Measurements from ENCODE around the gene ADAD2.

Gene ADAD2

GRCh38 chr16:84191466-84191865 lies 509 bp downstream of the ADAD2 start:
- Histone ChIP-seq H3K27me3 (ENCODE audit: control insufficient read depth, insufficient read depth, low read length) (peaks cover 10% of the 10 kb centered on the region), H3K9ac (ENCODE audit: low read length) (no peak overlapping the region), H3K9me3 (ENCODE audit: control insufficient read depth, low read length) (no peaks in the 10 kb centered on the region), H3K4me3 (ENCODE audit: low read length) (no peak overlapping the region), H3K4me1 (ENCODE audit: control insufficient read depth, insufficient read depth, low read length) (no peaks in the 10 kb centered on the region), H3K36me3 (ENCODE audit: control insufficient read depth, insufficient read depth, low read length) (no peaks in the 10 kb centered on the region)

- no peak overlapping the region for H3K4me3 ChIP-seq (ENCODE audit: low read length)
- H3K27me3 ChIP-seq (ENCODE audit: control insufficient read depth, insufficient read depth, low read length): peaks cover 10% of the 10 kb centered on the region
- H3K4me1 ChIP-seq (ENCODE audit: control insufficient read depth, insufficient read depth, low read length): no peaks in the 10 kb centered on the region
- H3K9me3 ChIP-seq (ENCODE audit: control insufficient read depth, low read length): no peaks in the 10 kb centered on the region
- no peaks in the 10 kb centered on the region for H3K36me3 ChIP-seq (ENCODE audit: control insufficient read depth, insufficient read depth, low read length)
- H3K9ac ChIP-seq (ENCODE audit: low read length): no peak overlapping the region
These were observed 2.5 kb downstream of the ADAD2 start for GRCh38 chr16:84193480-84193879.

- H3K27me3 ChIP-seq (ENCODE audit: control insufficient read depth, insufficient read depth, low read length): peaks cover 10% of the 10 kb centered on the region
- H3K4me3 ChIP-seq (ENCODE audit: low read length): no peak overlapping the region
- H3K4me1 ChIP-seq (ENCODE audit: control insufficient read depth, insufficient read depth, low read length): no peaks in the 10 kb centered on the region
- no peak overlapping the region for H3K9ac ChIP-seq (ENCODE audit: low read length)
- no peaks in the 10 kb centered on the region for H3K9me3 ChIP-seq (ENCODE audit: control insufficient read depth, low read length)
- H3K36me3 ChIP-seq (ENCODE audit: control insufficient read depth, insufficient read depth, low read length): no peaks in the 10 kb centered on the region
These were observed 3.1 kb downstream of the ADAD2 start for GRCh38 chr16:84194018-84194417.

GRCh38 chr16:84194470-84195200 lies 3.7 kb downstream of the ADAD2 start:
- H3K27me3 ChIP-seq (ENCODE audit: control insufficient read depth, insufficient read depth, low read length): peaks cover 10% of the 10 kb centered on the region
- no peaks in the 10 kb centered on the region for H3K9me3 ChIP-seq (ENCODE audit: control insufficient read depth, low read length)
- no peaks in the 10 kb centered on the region for H3K4me1 ChIP-seq (ENCODE audit: control insufficient read depth, insufficient read depth, low read length)
- H3K4me3 ChIP-seq (ENCODE audit: low read length): no peak overlapping the region
- no peak overlapping the region for H3K9ac ChIP-seq (ENCODE audit: low read length)
- no peaks in the 10 kb centered on the region for H3K36me3 ChIP-seq (ENCODE audit: control insufficient read depth, insufficient read depth, low read length)

GRCh38 chr16:84195201-84196093 lies 4.5 kb downstream of the ADAD2 start:
- peaks cover 12% of the 10 kb centered on the region for H3K27me3 ChIP-seq (ENCODE audit: control insufficient read depth, insufficient read depth, low read length)
- H3K9ac ChIP-seq (ENCODE audit: low read length): no peak overlapping the region
- H3K9me3 ChIP-seq (ENCODE audit: control insufficient read depth, low read length): no peaks in the 10 kb centered on the region
- H3K4me1 ChIP-seq (ENCODE audit: control insufficient read depth, insufficient read depth, low read length): no peaks in the 10 kb centered on the region
- H3K36me3 ChIP-seq (ENCODE audit: control insufficient read depth, insufficient read depth, low read length): no peaks in the 10 kb centered on the region
- no peak overlapping the region for H3K4me3 ChIP-seq (ENCODE audit: low read length)

- no peaks in the 10 kb centered on the region for H3K4me1 ChIP-seq (ENCODE audit: control insufficient read depth, insufficient read depth, low read length)
- no peaks in the 10 kb centered on the region for H3K9me3 ChIP-seq (ENCODE audit: control insufficient read depth, low read length)
- H3K27me3 ChIP-seq (ENCODE audit: control insufficient read depth, insufficient read depth, low read length): peaks cover 12% of the 10 kb centered on the region
- H3K36me3 ChIP-seq (ENCODE audit: control insufficient read depth, insufficient read depth, low read length): no peaks in the 10 kb centered on the region
- H3K9ac ChIP-seq (ENCODE audit: low read length): no peak overlapping the region
- no peak overlapping the region for H3K4me3 ChIP-seq (ENCODE audit: low read length)
These were observed 5.1 kb downstream of the ADAD2 start for GRCh38 chr16:84196101-84196500.

- Histone ChIP-seq H3K4me3 (ENCODE audit: low read length) (no peak overlapping the region), H3K4me1 (ENCODE audit: control insufficient read depth, insufficient read depth, low read length) (no peaks in the 10 kb centered on the region), H3K9me3 (ENCODE audit: control insufficient read depth, low read length) (no peaks in the 10 kb centered on the region), H3K36me3 (ENCODE audit: control insufficient read depth, insufficient read depth, low read length) (no peaks in the 10 kb centered on the region), H3K9ac (ENCODE audit: low read length) (no peak overlapping the region), H3K27me3 (ENCODE audit: control insufficient read depth, insufficient read depth, low read length) (peaks cover 12% of the 10 kb centered on the region)
These were observed 5.9 kb downstream of the ADAD2 start for GRCh38 chr16:84196727-84197394.

- no peak overlapping the region for H3K4me3 ChIP-seq (ENCODE audit: low read length)
- no peak overlapping the region for H3K9ac ChIP-seq (ENCODE audit: low read length)
- peaks cover 12% of the 10 kb centered on the region for H3K27me3 ChIP-seq (ENCODE audit: control insufficient read depth, insufficient read depth, low read length)
- H3K36me3 ChIP-seq (ENCODE audit: control insufficient read depth, insufficient read depth, low read length): no peaks in the 10 kb centered on the region
- H3K4me1 ChIP-seq (ENCODE audit: control insufficient read depth, insufficient read depth, low read length): no peaks in the 10 kb centered on the region
- no peaks in the 10 kb centered on the region for H3K9me3 ChIP-seq (ENCODE audit: control insufficient read depth, low read length)
These were observed 6.6 kb downstream of the ADAD2 start for GRCh38 chr16:84197466-84198128.

- Histone ChIP-seq H3K4me1 (ENCODE audit: control insufficient read depth, insufficient read depth, low read length) (no peaks in the 10 kb centered on the region), H3K36me3 (ENCODE audit: control insufficient read depth, insufficient read depth, low read length) (no peaks in the 10 kb centered on the region), H3K9ac (ENCODE audit: low read length) (no peak overlapping the region), H3K9me3 (ENCODE audit: control insufficient read depth, low read length) (no peaks in the 10 kb centered on the region), H3K27me3 (ENCODE audit: control insufficient read depth, insufficient read depth, low read length) (peaks cover 12% of the 10 kb centered on the region), H3K4me3 (ENCODE audit: low read length) (no peak overlapping the region)
These were observed 7.4 kb downstream of the ADAD2 start for GRCh38 chr16:84198401-84198800.

GRCh38 chr16:84199097-84199496 lies 8.1 kb downstream of the ADAD2 start:
- no peak overlapping the region for H3K4me3 ChIP-seq (ENCODE audit: low read length)
- no peaks in the 10 kb centered on the region for H3K9me3 ChIP-seq (ENCODE audit: control insufficient read depth, low read length)
- H3K9ac ChIP-seq (ENCODE audit: low read length): no peak overlapping the region
- H3K27me3 ChIP-seq (ENCODE audit: control insufficient read depth, insufficient read depth, low read length): peaks cover 12% of the 10 kb centered on the region
- H3K4me1 ChIP-seq (ENCODE audit: control insufficient read depth, insufficient read depth, low read length): no peaks in the 10 kb centered on the region
- no peaks in the 10 kb centered on the region for H3K36me3 ChIP-seq (ENCODE audit: control insufficient read depth, insufficient read depth, low read length)

- Histone ChIP-seq H3K4me1 (ENCODE audit: control insufficient read depth, insufficient read depth, low read length) (no peaks in the 10 kb centered on the region), H3K36me3 (ENCODE audit: control insufficient read depth, insufficient read depth, low read length) (no peaks in the 10 kb centered on the region), H3K4me3 (ENCODE audit: low read length) (no peak overlapping the region), H3K27me3 (ENCODE audit: control insufficient read depth, insufficient read depth, low read length) (peaks cover 5% of the 10 kb centered on the region), H3K9ac (ENCODE audit: low read length) (no peak overlapping the region), H3K9me3 (ENCODE audit: control insufficient read depth, low read length) (no peaks in the 10 kb centered on the region)
These were observed 8.9 kb downstream of the ADAD2 start for GRCh38 chr16:84199861-84200260.
